Neural progenitor cell (in vitro differentiated cells): ENCODE data around the gene LACTBL1.

Experiments used
- CTCF ChIP-seq: fragments of 200-600 bp; sonication (generic); IDR thresholded peaks from 2 replicates; pipeline ENCODE4 v1.5.1; 2017; ENCODE audit warnings: antibody characterized with exemption, mild to moderate bottlenecking
- EZH2 ChIP-seq: fragments of 200-600 bp; sonication (generic); IDR thresholded peaks from 2 replicates; pipeline ENCODE4 v1.6.1; 2017; ENCODE audit warnings: antibody characterized with exemption, mild to moderate bottlenecking, moderate library complexity
- EZH2phosphoT487 ChIP-seq: fragments of 200-600 bp; sonication (generic); IDR thresholded peaks from 2 replicates; pipeline ENCODE4 v1.6.1; 2017; ENCODE audit warnings: antibody characterized with exemption

DNA sequence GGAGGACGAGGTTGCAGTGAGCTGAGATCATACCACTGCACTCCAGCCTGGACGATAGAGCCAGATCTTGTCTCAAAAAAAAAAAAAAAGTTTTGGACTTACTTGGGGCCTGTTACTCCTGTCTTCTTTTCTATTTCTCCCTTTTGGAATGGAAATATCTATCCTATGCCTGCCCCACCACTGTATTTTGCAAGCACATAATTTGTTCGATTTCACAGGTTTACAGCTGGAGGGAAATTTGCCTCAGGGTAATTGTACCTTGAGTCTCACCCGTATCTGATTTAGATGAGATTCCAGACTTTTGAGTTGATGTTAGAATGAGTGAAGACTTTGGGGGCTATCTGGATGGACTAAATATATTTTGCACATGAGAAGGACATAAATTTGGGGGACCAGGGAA is 34.4 kb upstream of the LACTBL1 start:
- TF ChIP-seq CTCF = no peak
- no peak for TF ChIP-seq EZH2phosphoT487
- TF ChIP-seq EZH2 = no peak
